Stromal cell of bone marrow (primary cell): ENCODE results near the gene SLC50A1.

Experiments used
- DNase-seq: peaks from one replicate; pipeline ENCODE4 v3.0.0-alpha.2; 2012; ENCODE audit warnings: low read depth

SLC50A1 gene

DNA sequence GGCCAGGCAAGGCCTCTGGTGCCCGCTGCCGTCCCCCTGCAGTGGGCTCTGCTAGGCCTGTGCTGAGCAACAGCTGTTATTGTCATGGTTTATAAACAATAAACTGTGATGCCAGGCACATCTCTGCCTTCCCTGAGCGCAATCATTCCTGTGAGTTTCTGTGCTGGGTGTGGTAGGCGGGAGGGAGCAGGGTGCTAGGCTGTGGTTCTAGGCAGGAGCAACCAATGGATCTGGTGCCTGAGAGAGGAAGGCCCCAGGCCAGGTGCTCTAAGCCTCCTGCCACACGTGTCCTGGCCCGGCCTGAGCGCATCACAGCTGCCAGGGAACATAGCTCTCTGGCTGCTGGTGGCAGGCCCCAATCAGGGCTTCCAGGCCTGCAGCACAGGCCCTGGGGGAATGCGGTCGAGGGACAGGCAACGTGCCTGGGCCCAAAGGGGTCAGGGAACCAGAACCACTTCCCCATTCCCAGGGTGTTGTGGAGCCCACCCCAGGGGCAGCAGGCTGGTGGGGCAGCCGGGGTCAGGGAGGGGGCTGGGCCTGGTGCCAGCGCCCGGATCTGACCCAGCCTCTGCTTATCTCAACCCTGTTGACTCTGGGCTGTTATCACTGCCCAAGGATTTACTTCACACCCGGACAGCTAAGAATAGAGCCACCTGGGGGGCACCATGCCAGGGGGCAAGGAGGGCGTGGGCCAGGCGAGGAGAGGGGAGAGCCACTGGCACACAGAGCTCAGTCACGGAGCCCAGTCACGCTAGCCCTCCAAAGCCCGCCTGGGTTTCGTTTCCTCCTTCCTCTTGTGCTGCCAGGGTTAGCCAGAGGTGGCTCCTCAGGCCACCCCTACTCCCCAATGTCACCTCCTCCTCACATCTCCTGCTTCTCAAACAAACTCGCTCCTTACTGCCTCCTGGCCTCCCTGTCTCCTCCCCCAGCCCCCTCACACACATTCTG is 49.5 kb downstream of the SLC50A1 start:
- no peak for DNase-seq

DNA sequence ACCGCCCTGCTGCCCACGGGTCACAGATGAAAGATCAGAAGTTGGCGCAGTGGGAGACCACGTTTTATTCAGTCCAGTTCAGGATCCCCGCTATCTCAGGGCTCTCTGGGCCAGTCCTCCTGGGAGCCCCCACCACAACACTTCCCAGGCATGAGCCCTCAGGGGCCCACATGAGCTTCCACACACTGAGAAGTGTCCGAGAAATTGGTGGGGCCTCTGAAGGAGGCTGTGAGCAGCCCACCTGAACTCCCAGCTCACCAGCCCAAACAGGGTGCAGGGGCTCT is 50.1 kb downstream of the SLC50A1 start:
- DNase-seq, result no peak

DNA sequence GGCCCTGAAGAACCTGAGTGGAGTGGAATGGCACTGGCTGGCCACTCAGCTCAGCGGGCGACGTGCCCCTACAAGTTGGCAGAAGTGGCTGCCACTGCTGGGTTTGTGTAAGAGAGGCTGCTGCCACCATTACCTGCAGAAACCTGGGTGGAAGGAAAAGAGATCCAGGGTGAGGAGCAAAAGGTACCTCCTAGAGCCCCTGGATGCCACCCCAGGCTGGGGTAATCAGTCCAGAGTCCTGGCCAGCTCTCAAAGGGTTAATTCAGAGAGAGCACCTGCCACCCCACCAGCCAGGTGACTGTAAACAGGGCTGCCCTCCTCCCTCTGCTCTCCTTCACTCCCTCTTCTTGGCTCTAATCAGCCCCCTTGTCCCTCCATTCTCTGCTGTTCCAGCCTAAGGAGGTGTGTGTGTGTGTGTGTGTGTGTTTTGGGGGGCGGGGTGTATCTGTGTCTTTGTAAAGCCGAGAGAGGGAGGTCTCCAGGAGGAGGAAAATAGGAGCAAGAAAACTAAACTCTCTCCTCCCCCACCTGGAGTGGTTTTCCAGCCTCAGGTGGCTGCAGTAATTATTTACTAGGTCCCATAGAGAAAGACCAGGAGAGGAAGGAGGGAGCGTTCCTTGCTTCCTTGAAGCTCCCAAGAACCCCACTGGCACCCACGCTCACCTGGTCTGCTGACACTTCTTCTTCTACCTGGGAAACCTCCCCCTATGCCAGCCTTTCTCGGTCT is 50.6 kb downstream of the SLC50A1 start:
- no peak for DNase-seq

DNA sequence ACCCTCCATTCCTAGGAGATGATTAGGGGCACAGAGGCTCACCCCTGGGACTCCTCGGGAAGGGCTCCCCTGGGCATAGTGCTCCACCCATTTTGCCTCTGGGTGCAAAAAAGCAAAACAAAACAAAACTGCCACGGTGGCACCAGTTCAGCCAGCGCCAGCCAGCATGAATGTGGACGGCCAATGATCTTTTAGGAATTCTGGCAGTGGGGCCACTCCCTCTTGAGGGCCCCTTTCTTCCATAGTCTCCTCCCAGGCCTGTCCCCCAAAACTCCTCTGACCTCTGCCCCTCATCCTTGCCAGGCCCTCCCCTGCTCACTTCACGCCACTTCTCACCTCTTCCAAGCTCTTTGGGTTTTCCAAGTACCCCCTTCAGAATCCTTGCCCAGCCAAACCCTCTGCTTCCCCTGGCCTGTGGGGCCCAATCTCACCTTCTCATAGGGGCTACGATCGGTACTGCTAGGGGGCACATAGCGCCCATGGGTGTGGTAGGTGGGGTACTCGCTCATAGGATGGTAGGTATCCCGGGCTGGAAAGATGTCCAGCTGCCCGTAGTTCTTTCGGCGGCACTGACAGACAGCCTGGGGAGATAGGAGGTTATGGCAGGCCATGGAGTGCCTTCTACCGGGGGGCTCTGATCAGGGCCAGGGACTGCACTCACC is 51.3 kb downstream of the SLC50A1 start:
- no peak for DNase-seq

DNA sequence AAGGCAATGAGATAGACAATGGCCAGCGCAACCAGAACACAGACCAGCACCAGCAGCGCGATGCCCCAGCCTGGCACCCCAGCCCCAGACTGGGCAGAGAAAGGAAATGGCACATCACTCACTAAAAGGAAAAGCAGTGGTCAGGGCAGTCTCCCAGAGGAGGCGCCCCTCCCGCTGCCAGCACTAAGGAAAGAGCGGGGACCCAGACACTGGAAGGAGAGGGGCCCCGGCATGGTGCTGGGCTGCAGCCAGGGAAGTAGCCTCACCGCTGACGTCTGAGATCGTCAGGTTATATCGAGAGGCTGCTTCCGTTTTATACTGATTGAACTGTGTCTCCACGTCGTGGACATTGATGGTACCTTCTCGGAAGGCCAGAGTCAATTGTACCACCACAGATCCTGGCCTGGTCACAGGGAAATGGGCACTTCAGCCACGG is 51.8 kb downstream of the SLC50A1 start:
- DNase-seq, result no peak

DNA sequence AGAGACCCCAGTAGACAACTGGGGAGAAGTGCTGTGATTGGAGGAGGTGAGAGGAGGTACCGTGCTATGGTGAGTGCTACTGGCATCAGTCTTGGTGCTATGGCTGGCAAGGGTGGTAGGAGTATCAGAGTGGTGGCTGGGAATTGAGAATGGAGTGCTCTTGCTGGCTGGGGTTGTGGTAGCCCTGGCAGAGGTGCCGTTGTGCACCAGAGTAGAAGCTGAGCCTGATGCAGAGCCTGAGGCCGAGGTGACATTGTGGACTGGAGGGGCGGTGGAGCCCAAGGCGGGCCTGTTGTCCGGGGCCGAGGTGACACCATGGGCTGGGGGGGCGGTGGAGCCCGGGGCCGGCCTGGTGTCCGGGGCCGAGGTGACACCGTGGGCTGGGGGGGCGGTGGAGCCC is 52.6 kb downstream of the SLC50A1 start:
- no peak for DNase-seq
